Measurements from ENCODE around the gene PTMS.

PTMS gene

DNA sequence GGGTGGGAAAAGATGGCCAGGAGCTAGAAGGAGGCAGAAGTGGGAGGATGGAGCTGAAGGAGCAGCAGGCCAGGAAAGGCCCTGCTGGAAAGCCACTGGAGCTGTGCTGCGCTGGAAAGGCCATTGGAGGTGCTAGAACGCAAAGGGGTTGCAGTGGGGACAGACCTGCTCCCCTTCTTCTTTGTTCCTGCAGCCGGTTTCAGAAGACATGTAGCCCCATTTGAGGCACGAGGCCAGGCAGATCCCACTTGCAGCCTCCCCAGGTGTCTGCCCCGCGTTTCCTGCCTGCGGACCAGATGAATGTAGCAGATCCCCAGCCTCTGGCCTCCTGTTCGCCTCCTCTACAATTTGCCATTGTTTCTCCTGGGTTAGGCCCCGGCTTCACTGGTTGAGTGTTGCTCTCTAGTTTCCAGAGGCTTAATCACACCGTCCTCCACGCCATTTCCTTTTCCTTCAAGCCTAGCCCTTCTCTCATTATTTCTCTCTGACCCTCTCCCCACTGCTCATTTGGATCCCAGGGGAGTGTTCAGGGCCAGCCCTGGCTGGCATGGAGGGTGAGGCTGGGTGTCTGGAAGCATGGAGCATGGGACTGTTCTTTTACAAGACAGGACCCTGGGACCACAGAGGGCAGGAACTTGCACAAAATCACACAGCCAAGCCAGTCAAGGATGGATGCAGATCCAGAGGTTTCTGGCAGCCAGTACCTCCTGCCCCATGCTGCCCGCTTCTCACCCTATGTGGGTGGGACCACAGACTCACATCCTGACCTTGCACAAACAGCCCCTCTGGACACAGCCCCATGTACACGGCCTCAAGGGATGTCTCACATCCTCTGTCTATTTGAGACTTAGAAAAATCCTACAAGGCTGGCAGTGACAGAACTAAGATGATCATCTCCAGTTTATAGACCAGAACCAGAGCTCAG lies 53.2 kb downstream of the PTMS start:
- H3K4me3 ChIP-seq (ENCODE audit: low read depth, low read length) = no peak overlapping the region

DNA sequence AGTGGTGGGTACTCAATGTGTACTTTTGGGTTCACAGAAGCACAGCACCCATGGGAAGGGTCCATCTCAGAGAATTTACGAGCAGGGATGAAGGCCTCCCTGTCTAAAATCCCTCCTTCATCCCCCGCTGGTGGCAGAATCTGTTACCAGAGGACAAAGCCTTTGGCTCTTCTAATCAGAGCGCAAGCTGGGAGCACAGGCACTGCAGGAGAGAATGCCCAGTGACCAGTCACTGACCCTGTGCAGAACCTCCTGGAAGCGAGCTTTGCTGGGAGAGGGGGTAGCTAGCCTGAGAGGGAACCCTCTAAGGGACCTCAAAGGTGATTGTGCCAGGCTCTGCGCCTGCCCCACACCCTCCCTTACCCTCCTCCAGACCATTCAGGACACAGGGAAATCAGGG lies 54.0 kb downstream of the PTMS start:
- TF ChIP-seq, protein P1, sequence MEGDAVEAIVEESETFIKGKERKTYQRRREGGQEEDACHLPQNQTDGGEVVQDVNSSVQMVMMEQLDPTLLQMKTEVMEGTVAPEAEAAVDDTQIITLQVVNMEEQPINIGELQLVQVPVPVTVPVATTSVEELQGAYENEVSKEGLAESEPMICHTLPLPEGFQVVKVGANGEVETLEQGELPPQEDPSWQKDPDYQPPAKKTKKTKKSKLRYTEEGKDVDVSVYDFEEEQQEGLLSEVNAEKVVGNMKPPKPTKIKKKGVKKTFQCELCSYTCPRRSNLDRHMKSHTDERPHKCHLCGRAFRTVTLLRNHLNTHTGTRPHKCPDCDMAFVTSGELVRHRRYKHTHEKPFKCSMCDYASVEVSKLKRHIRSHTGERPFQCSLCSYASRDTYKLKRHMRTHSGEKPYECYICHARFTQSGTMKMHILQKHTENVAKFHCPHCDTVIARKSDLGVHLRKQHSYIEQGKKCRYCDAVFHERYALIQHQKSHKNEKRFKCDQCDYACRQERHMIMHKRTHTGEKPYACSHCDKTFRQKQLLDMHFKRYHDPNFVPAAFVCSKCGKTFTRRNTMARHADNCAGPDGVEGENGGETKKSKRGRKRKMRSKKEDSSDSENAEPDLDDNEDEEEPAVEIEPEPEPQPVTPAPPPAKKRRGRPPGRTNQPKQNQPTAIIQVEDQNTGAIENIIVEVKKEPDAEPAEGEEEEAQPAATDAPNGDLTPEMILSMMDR (IDR thresholded peaks at IDR 0.05; ENCODE audit: low read depth, low read length, missing control alignments) = no peak
- no peak for DNase-seq (ENCODE audit: low read depth)
- H3K4me3 ChIP-seq (ENCODE audit: low read depth, low read length) = no peak overlapping the region

More for the DNA sequence above, 53.2 kb downstream of the PTMS start:
- TF ChIP-seq, protein P1 (IDR thresholded peaks at IDR 0.05; ENCODE audit: low read depth, low read length, missing control alignments) = no peak
- no peak for DNase-seq (ENCODE audit: low read depth)
